Measurements from ENCODE around the gene NAV1.

The NAV1 gene

DNA sequence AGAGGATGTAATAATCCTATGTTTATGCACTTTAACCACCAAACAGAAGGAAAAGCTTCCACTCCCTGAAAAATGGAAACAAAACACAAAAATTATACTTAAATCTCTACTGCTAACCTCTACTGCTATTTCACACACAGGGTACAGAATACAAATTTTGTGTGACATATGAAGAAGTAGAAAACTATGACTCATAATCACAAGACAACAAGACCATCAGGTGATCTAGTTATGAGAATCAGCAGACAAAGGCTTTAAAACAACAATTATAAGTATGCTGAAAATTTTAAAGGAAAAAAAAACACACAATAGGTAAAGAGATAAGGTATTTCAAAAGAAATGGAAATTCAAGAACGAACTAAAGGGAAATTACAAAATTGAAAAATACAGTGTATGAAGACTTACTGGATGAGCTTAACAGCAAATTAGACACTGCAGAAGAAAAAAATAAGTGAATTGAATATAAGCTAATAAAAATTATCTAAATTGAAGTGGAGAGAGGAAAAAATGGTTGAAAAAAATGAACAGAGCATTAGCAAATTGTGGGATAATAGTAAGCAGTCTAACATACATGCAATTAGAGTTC is 13.6 kb upstream of the NAV1 start:
- DNase-seq = no peak

DNA sequence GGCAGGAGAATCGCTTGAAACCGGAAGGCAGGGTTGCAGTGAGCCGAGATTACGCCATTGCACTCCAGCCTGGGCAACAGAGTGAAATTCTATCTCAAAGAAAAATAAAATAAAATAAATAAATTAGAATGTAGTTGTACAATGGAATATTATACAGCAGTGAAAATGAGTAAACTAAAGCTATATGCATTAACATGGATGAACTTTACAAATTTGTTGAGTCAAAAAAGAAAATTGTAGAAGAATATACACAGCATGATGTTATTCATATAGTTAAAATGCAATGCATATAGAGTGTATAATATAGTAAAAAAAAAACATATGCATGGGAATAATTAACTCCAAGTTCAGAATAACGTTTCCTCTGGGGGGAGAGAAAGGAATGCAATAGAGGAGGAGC is 11.0 kb upstream of the NAV1 start:
- no peak for DNase-seq

DNA sequence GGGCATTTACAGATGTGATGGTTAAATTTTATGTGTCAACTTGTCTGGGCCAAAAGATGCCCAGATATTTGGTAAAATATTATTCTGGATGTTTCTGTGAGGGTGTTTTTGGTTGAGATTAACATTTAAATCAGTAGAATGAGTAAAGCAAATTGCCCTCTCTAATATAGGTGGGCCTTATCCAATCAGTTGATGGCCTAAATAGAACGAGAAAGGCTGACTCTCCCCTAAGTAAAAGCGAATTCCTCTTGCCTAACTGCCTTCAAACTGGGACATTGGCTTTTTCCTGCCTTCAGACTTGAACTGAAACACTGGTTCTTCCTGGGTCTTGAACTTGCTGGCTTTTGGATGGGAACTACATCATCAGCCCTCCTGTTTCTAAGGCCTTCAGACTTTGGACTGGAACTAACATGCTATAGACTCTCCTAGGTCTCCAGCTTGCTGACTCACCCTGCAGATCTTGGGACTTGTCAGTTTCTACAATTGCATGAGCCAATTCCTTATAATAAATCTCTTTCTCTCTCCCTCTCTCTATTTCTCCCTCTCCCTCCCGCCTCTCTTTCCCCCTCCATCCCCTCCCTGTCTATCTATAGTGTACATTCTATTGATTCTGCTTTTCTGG is 10.2 kb upstream of the NAV1 start:
- no peak for DNase-seq

DNA sequence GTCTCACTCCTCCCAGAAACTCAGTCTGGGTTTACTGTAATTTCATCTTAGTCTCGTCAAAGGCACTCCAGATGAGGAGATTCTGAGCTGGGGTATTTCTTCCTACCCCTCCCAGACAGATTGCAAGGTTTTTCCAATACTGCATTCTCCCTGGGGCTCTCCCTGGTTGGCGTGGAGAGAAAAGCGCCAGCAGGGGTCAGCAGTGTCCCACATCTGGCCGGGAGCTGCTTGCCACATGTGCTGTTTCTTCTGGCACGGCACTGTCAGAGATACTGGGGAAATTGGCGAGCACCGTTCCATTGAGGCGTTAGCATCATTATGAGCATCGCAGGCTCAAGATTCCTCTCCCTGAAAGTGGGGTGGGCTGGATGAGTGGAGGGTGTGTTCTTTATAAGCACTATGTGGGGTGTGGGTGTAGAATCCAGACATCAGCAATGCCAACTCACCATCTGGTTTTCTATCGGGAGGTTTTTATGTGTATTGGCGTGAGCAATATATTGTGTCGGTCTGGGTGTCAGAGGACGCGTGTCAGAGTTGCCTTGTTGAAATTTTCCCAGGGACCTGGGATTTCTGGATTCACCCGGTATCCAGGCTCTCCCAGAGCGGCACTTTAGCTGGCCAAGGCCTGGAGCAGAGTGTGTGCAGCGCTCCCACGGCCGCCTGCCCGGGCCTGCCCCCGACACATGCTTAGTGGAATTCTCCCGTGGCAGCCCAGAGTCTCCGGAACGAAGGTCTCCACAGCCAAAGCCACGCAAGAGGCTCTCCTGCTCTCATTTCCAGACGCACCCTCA is 8.0 kb upstream of the NAV1 start:
- DNase-seq = peak; percentile 33

DNA sequence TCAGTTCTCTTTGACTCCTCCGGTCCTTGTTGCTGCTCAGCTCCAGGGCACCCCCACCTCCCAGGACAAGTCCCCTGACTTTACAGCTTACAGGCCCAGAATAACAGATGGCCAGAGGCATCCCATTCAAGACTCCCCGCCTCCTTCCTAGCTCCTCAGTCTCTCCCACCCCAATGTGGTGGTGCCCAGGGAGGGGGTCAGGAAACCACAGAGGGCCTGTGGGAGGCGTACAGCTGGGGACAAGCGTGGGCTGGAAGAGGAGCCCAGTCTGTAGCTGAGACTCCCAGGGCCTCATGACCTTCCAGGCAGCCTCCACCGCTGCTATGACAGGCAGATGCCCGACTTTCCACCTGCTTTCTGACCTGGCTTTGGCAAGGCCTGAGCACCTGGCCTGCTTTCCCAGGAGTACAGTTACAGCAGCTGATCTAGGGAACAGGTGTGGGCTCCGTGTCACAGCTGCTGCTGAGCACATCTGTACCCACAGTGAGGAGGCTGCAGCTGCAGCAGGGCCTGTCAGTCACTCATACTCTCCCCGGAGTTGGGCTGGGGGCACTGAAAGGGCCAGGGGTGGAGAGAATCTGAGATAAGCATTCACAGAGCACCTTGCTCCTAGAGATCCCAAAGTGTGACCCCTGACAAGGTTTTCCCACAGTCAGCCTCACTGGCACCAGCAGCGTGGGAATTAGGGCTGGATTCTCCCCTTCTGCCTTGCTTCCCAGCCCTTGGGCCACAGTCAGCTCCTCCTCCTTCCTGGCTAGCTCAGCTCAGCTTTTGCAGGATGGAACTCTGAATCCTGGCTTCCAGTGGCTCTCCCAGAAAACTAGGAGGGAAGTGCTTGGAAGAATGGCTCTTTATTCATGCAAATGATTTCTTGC is 7.1 kb upstream of the NAV1 start:
- DNase-seq = no peak

DNA sequence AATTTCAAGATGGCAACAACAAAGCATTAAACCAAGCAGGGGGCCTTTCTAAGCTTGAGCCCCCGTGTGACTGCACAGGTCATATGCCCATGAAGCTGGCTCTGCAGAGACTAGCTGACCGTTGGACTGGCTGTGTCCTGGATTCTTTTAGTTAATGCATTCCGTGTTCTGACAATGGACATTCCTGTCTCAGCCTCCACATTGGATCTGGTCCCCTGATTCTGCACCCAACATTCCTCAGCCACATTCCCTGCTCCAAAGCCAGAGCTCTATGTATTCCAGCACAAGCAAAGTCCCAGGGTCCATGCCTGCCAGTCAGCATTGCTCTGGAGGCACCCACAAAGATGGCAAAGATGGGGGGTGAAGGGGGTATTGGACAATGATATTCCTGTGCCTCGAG is 5.1 kb upstream of the NAV1 start:
- DNase-seq = no peak

DNA sequence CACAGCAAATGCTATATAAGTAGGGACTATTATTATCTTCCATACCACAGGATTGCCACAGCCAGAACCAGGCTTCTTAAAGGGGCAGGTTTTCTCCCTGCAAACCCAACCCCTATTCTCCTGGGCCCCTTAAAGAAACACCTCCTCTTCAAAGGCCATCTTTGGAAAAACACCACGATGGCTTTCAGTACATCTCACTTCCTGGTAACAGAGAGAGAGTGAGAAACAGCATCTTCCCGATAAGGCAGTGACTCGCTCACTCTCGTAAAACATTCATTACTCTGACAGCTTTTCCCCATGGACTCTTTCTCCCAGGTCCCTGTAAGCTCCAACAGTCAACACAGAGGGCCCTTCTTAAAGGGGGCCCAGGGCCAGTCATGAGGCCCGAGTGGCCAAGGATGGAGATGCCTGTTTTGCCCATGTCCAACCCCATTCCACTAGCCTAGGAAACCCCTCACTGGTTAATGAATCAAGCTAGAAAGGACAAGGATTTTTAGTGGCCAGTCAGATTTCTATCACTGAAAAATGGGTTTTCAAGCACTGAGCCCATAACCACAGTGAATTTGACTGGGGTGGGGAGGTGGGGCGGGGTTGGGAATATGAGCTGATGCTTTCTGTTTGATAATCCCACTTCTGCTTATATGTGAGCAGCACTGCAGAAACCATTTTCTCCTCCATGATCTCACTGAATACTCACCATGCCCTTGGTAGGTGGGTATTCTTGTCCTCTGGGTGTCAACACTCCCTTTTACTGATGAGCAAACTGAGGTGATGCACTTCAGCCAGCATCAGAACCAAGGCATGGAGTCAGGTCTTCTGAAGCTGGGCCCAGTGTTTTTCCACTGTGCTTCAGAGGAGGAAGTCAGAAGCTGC is 3.6 kb upstream of the NAV1 start:
- no peak for DNase-seq

DNA sequence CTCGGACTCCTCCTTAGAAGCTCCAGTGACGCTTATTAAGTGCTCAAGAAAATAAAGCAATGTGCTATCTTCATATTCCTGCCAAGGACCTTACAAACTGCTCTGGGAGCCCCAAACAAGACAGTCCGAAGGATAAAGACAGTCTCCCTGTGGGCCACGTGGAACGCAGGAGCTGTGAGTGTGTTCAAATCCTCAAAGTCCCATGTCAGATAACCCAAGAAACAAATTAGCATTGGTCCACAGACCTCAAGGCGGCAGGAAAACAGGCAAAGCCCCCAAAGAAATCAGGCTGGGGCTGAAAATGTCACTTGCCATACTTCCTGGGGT is 3.0 kb upstream of the NAV1 start:
- DNase-seq = no peak

DNA sequence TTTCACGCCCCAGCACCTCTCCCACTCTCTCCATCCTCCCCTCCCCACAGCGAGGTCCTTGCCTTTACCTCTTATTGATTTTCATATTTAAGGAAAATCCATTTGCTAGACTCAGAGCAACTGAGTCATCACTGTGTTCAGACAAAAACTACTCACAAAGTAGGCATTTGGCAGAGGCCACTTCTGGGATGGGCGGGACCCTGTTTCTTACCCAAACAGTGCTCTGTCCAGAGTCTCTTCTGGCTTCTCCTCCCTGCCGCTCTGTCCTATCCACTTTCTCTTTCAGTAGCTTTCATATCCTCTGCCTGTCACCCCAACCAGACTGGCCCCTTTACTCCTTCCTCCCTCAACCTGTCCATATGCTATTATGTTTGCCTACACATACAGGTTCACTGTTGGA is 2.4 kb upstream of the NAV1 start:
- no peak for DNase-seq

DNA sequence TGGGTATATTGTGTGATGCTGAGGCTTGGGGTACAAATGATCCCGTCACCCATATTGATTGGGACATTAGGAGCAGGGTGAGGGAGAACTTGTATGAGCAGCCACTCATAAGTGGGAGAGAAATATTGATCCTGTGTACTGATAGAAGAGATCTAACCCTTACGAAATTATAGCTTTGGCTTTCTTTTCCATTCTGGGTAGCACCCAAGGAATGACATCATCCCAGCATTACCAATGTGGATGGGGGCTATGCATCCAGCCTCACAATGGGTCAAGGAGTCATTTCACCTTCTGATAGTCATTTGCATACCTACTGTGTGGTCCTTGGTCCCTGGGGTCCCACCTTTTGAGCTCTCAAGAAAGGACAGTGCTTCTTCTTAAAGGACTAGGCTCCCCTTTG is 1.9 kb upstream of the NAV1 start:
- no peak for DNase-seq

DNA sequence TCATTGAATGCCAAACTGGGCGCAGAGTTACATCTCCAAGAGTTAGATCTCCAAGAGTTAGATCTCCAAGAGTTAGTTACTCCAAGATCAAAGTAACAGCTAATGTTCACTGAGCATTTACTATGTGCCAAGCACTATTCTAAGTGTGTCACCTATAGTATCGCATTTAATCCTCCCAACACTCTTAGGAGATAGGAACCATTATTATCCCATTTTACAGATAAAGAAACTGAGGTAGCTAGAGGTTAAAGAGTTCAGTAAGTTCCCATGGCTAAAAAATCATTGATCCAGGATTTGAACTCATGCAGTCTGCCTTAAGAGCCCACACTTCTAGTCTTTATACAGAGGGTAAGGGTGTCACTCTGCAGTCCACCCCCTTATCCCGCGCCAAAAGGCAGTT is 1.5 kb upstream of the NAV1 start:
- no peak for DNase-seq

DNA sequence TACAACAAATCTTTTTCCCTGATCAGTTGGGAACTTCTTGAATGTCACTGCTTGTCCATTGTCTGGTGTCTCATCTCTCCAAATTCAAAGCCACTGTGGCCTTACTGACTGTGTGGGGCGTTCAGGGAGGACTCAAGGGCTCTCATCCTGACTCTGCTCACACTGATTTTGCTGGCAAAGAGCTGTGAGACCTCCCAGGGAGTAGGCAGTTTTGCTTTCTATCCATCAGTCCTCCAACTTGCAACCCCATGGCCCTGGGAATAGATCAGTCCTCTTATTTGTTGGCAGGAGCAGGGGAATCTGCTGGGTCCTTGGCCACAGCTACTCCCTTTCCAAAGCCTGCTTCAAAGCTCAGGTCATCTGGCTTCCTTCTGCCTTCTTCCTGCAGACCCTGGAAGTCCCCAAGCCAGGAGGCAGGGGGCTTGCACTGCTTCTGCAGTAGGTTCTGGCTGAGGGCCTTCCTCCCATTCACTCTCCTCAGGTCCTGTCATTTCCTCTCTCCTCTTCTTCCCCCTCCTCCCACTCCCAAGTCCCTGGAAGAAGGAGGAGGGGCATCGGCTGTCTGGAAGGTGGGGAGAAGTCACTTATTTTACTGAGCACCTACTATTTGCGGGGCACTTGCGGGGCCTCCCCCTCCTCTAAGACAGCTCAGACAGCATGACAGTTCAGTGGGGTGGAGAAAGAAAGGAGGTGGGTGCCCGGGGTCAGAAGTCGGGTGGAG is 876 bp upstream of the NAV1 start:
- no peak for DNase-seq

DNA sequence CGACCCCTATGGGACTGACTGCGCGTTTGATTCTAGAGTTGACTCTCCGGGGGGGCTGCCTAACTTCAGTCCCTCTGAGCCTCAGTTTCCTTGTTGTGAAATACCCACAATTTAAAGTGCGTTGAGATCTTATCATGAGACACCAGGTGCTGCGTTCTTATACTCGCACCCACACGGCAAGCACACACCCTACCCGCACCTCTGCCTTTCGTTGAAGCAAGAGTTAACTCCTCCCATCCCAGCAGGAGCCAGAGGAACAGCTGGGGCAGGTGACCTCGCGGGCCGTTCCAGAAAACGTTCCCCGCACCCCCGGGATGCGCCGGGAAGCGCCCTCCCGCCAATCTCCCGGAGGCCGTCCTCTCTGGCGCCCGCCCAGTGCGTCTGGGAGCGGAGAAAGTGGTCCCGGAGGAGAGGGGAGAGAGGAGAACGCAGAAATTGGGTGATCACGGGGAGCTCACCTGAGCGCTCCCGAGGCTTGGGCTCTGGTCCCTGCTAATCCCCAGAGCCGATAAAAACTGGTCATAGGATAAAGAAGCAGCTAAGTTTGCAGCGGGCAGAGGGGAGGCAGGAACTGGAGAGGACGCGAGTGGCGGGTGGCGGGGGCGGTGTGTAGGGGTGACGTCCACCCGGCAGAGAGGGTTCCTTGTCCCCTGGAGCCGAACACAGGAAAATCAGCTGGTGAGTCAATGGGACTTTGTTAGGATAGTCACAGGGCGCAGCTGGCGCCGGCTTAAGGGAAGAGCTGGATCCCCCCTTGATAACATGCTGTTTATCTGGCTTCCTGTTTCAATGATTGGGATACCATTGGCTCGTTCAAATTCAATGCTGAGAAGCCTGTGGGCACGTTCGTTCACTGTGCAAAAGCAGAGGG is 869 bp downstream of the NAV1 start:
- DNase-seq = no peak

DNA sequence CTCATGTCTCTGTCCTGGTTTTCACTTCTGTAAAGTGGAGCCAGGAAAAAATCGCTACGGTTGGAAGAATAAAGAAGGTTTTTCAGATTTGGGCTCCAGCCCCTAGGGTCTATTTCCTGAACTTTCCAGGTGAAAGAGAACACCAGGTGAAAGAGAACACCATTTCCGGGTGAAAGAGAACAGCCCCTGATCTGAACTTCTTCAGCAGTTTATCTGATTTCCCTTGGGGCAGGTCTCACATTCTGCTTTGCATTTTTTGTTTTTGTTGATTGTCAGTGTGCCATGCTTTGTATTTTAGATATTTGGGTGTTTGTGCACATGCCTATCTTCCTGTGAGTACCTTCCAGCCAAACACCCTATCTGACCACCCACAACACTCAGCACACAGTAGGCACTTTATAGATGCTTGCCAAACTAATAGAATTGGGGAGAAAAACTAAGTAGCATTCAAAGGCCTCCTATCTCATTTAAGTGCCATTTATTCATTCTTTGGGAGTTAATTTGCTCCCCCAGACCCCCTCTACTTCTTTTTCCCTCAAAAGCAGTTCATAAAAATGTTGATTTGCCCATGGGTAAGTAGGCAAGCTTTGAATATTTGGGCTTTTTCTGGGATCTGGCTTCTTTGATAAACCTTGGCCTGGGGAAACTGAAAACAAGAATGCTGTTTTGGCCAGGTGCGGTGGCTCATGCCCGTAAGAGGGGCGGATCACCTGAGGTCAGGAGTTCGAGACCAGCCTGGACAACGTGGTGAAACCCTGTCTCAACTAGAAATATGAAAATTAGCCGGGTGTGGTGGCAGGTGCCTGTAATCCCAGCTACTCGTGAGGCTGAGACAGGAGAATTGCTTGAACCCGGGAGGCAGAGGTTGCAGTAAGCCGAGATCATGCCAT is 2.2 kb downstream of the NAV1 start:
- DNase-seq = no peak

DNA sequence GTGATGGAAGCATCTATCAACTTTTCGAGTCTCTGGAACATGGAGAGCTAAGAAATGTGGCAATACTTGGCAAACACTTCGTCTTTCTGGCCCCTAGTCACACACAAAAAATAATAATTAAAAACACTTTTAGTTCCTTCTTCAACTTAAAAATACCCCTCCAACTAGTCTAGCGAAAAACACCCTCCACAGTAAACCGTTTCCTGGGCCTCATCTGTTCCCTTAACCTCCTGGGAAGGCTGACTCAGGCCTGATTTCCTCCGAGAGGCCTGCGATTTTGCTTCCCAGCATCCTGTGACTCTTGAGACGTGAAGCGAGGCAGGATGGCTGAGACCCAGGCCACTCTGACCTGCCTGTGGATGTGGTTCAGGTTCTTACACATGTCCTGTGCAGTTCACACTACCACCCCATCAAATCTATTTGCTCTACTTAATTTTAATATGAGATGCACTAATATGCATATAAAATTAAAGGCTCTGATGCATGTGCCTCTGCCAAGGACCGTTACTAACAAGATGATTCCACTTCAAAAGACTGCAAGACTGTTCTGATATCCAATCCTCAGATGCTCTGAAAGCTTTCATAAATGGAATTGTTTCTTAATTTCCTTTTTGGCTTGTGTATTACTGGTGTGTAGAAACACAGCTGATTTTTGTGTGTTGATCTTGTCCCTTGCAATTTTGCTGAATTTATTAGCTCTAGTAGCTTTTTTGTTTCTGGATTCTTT is 3.5 kb downstream of the NAV1 start:
- no peak for DNase-seq

DNA sequence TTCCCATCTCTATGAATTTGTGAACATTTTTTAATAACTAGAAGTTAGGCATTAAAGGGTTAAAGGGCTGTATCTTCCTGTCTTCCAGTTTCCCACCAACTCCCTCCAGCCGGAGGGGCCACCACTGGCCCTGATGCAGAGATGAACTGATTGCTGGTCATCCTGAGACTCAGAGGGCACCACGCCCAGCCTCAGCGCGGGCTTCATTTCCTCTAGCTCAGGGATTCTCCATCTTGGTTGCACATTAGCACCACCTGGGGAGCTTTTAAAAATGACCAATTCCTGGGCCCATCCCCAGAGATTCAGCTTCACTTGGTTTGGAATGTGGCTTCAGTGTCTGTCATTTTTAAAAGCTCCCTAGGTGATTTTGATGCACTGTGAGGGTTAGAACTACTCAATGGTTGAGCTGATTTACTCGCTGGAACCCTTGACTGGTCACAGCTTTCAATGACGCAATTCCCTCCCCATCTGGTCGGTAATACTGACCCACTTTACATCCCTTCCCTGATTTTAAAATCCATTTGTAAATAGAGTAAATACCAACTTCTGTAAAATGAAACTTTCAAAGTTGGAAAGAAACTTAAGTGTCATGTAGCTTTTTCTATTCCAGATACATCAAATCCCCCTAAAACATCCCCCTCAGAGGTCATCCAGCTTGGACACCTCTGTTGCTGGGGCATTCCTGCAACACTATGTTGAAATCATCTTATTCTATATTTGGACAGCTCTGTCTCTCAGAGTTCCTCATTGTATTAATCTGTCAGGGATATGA is 5.1 kb downstream of the NAV1 start:
- no peak for DNase-seq

DNA sequence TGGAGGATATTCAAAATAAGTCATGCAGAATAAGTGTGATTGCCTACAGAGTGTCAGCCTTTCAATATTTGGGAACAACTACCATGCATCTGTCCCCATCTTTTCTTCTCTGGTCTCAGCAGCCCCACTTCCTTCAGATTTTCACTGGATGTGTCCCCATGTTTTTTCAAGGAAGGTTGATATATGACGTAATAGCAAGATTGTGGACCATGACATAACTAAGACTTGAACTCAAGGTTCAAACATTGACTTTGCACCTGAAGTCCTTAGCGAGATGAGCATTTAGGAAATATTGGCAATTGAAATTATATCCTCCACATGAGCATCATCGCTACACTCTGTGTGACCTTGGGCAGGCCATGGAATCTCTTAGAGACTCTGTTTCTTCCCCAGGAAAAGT is 5.8 kb downstream of the NAV1 start:
- DNase-seq = no peak

DNA sequence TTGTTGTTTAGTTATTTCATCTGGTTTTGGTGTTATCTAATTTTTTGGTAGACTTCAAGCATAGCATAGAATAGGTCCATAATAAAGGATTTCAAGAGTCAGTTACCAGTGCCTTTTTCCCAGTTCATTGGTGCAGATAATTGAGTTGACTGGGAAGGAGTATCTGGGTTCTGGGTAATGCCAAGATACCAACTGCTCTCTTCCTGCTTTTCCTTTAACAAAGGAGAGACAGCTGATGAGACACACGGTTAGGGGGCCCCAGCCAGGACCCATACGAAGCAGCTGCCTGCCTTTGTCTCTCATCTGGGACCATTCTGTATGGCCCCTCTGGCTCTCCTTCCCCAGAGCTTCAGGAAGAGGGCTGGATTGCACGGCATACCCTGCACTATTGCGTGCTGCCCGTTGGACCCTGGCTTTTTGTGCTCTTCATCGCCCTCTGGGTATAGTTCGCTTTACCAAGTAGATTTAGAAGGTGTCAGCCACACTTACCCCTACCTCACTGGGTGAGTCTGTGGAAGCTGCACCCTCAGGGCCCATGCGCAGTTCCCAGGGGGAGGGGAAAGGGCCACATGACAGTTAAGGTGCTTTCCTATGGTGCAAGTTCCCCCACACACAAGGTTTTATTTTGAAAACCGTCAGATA is 7.0 kb downstream of the NAV1 start:
- no peak for DNase-seq
